HEK293 (cell line): ENCODE measurements around the gene PDE4B.

Source experiments
- BCL11A ChIP-seq: fragments of 450-650 bp; formaldehyde crosslinking; IDR thresholded peaks from 2 replicates; pipeline ENCODE4 v1.5.1; 2016; ENCODE audit warnings: low read depth, missing biosample characterization, missing genetic modification characterization
- KLF8 ChIP-seq: fragments of 450-650 bp; formaldehyde crosslinking; IDR thresholded peaks from 2 replicates; pipeline ENCODE4 v1.5.1; 2016; ENCODE audit warnings: missing biosample characterization, missing genetic modification characterization
- MZF1 ChIP-seq: fragments of 450-650 bp; formaldehyde crosslinking; IDR thresholded peaks from 2 replicates; pipeline ENCODE4 v1.5.1; 2017; ENCODE audit warnings: missing biosample characterization, missing genetic modification characterization, borderline replicate concordance
- ZBTB21 ChIP-seq: fragments of 450-650 bp; formaldehyde crosslinking; IDR thresholded peaks from 2 replicates; pipeline ENCODE4 v1.5.1; 2017; ENCODE audit warnings: missing biosample characterization, missing genetic modification characterization
- ZNF138 ChIP-seq: fragments of 450-650 bp; formaldehyde crosslinking; IDR thresholded peaks from 2 replicates; pipeline ENCODE4 v1.5.1; 2016; ENCODE audit warnings: missing biosample characterization, missing genetic modification characterization, borderline replicate concordance
- ZNF311 ChIP-seq: fragments of 450-650 bp; formaldehyde crosslinking; IDR thresholded peaks from 2 replicates; pipeline ENCODE4 v1.5.1; 2017; ENCODE audit warnings: missing biosample characterization, missing genetic modification characterization, borderline replicate concordance
- ZNF530 ChIP-seq: fragments of 450-650 bp; formaldehyde crosslinking; IDR thresholded peaks from 2 replicates; pipeline ENCODE4 v1.5.1; 2016; ENCODE audit warnings: low read depth, missing biosample characterization, missing genetic modification characterization
- ZNF610 ChIP-seq: fragments of 450-650 bp; formaldehyde crosslinking; IDR thresholded peaks from 2 replicates; pipeline ENCODE4 v1.5.1; 2016; ENCODE audit warnings: missing biosample characterization, missing genetic modification characterization, borderline replicate concordance
- TF ChIP-seq, protein P1 (sequence below): fragments of 450-650 bp; formaldehyde crosslinking; optimal IDR thresholded peaks from 2 replicates; pipeline ENCODE3; 2016; ENCODE audit warnings: missing biosample characterization, mild to moderate bottlenecking, missing genetic modification characterization

DNA sequence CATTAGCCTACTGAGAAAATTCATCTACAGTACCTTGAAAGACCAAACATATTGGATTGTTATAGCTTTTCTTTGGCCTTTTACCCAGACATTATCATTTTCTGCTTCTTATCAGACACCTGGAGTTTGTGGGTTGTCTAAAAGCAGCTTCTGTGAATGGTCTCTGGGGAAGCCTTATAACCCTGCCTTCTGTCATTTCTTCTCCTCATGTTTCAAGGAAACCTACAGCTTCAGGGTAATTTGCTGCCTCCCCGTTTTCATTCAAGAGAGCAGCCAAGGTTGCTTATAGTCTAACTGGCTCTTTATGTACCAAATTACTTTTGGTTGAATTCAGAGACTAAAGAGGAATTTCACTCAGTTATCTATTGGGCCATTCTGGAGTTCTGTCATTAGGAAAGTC is 453.0 kb downstream of the PDE4B start:
- TF ChIP-seq ZNF530 (tag by site-specific recombination) (no peak), ZNF311 (tag by site-specific recombination) (no peak), ZBTB21 (tag by site-specific recombination) (no peak), BCL11A (tag by site-specific recombination) (no peak), ZNF138 (no peak), MZF1 (no peak), ZNF610 (no peak), KLF8 (no peak)
- TF ChIP-seq, protein P1, sequence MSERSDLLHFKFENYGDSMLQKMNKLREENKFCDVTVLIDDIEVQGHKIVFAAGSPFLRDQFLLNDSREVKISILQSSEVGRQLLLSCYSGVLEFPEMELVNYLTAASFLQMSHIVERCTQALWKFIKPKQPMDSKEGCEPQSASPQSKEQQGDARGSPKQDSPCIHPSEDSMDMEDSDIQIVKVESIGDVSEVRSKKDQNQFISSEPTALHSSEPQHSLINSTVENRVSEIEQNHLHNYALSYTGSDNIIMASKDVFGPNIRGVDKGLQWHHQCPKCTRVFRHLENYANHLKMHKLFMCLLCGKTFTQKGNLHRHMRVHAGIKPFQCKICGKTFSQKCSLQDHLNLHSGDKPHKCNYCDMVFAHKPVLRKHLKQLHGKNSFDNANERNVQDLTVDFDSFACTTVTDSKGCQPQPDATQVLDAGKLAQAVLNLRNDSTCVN (tag by site-specific recombination) = no peak
